A549 (cell line): ENCODE results near the gene XKR8. TPM values are rescaled to one million over a fixed set of nuclear protein-coding genes. Genes with fewer than 3 reads are reported as not detected.

Experiments
- ATAC-seq, 2 experiments: fragments of 200-7000 bp in 1 of 2; fragments of >200 bp in 1 of 2; cut with Nextera tagmentation in 1 of 2; cut with Tn5 transposase in 1 of 2; 3 replicates each; pipeline versions ENCODE4 v1.8.0 to v1.9.1; 2018 to 2020; ENCODE audit warnings: mild to moderate bottlenecking in 1 of 2, moderate library complexity in 1 of 2
- CTCF ChIA-PET: fragments of 300-600 bp; sonication (Branson Sonifier 250); formaldehyde crosslinking; extraction: SDS; loops from one replicate; lab custom pipeline; 2021; ENCODE audit warnings: antibody characterized with exemption, inconsistent platforms; lab: Yijun Ruan, JAX
- POLR2A ChIA-PET: fragments of 350-600 bp; formaldehyde crosslinking; extraction: SDS; loops from one replicate; lab custom pipeline; 2021; ENCODE audit warnings: antibody characterized with exemption, inconsistent platforms; lab: Yijun Ruan, JAX
- DNase-seq, 2 experiments: peaks; one replicate each; pipeline versions ENCODE4 v3.0.0 to v3.0.0-alpha.2; 2011 to 2016; ENCODE audit warnings: low read depth in 1 of 2, low spot score in 1 of 2
- FAIRE-seq: peaks from 2 replicates; lab custom pipeline; 2011; peaks lifted over from hg19 to GRCh38; lab: Jason Lieb, UNC
- H3K27ac ChIP-seq, 2 experiments: fragments of >200 bp; sonication (Bioruptor Twin); formaldehyde crosslinking; 3 replicates each; pipeline ENCODE4 v1.5.1; 2016 to 2017
- H3K4me1 ChIP-seq: fragments of >200 bp; sonication (Bioruptor Twin); formaldehyde crosslinking; 3 replicates; pipeline ENCODE4 v1.6.1; 2016
- H3K4me2 ChIP-seq: fragments of >200 bp; sonication (Bioruptor Twin); formaldehyde crosslinking; 3 replicates; pipeline ENCODE4 v1.6.1; 2016
- H3K4me3 ChIP-seq: fragments of >200 bp; sonication (Bioruptor Twin); formaldehyde crosslinking; 3 replicates; pipeline ENCODE4 v1.5.1; 2016
- H3K9me3 ChIP-seq: fragments of >200 bp; sonication (Bioruptor Twin); formaldehyde crosslinking; 3 replicates; pipeline ENCODE4 v1.6.1; 2016
- EHF ChIP-seq: fragments of 250-450 bp; sonication (Bioruptor Pico); IDR thresholded peaks from 2 replicates; pipeline ENCODE4 v1.5.0; 2020; ENCODE audit warnings: mild to moderate bottlenecking
- EP300 ChIP-seq, 2 experiments: fragments of >200 bp; sonication (Bioruptor Twin); formaldehyde crosslinking; IDR thresholded peaks; 2 replicates in 1 of 2; 3 replicates in 1 of 2; pipeline ENCODE4 v1.6.1; 2016 to 2017
- FOSB ChIP-seq: fragments of 250-450 bp; sonication (Bioruptor Pico); IDR thresholded peaks from 2 replicates; pipeline ENCODE4 v1.5.0; 2020; ENCODE audit warnings: mild to moderate bottlenecking, moderate library complexity
- FOSL2 ChIP-seq, 2 experiments: fragments of 450-650 bp in 1 of 2; fragments of >200 bp in 1 of 2; sonication (Bioruptor Twin) in 1 of 2; formaldehyde crosslinking; IDR thresholded peaks; 2 replicates each; pipeline versions ENCODE4 v1.5.0 to v1.6.1; 2016 to 2020; ENCODE audit warnings: mild to moderate bottlenecking in 1 of 2, moderate library complexity in 1 of 2
- HDAC2 ChIP-seq: fragments of 200-600 bp; sonication (generic); IDR thresholded peaks from 2 replicates; pipeline ENCODE4 v1.6.1; 2016
- HEYL ChIP-seq: fragments of 250-450 bp; sonication (Bioruptor Pico); IDR thresholded peaks from 2 replicates; pipeline ENCODE4 v1.8.0; 2021; ENCODE audit warnings: mild to moderate bottlenecking, moderate library complexity
- HOXA7 ChIP-seq: fragments of 250-450 bp; sonication (Bioruptor Pico); IDR thresholded peaks from 2 replicates; pipeline ENCODE4 v1.5.0; 2020; ENCODE audit warnings: mild to moderate bottlenecking, moderate library complexity
- HOXB5 ChIP-seq: fragments of 250-450 bp; sonication (Bioruptor Pico); IDR thresholded peaks from 2 replicates; pipeline ENCODE4 v1.5.0; 2020; ENCODE audit warnings: mild to moderate bottlenecking, moderate library complexity
- JUNB ChIP-seq: fragments of >200 bp; sonication (Bioruptor Twin); formaldehyde crosslinking; IDR thresholded peaks from 2 replicates; pipeline ENCODE4 v1.6.1; 2016
- KDM5A ChIP-seq: fragments of 200-600 bp; sonication (generic); IDR thresholded peaks from 2 replicates; pipeline ENCODE4 v1.6.1; 2016; ENCODE audit warnings: antibody characterized with exemption, mild to moderate bottlenecking
- MAFK ChIP-seq: fragments of 450-650 bp; IDR thresholded peaks from 2 replicates; pipeline ENCODE4 v1.6.1; 2014; ENCODE audit not compliant: partially characterized antibody
- NR3C1 ChIP-seq: fragments of >200 bp; sonication (Bioruptor Twin); formaldehyde crosslinking; IDR thresholded peaks from 3 replicates; pipeline ENCODE4 v1.6.1; 2017
- POLR2A ChIP-seq: IDR thresholded peaks from 2 replicates; pipeline ENCODE4 v1.6.1; 2012; ENCODE audit warnings: mild to moderate bottlenecking, low read length
- RNF2 ChIP-seq: fragments of 200-600 bp; sonication (generic); IDR thresholded peaks from 2 replicates; pipeline ENCODE4 v1.6.1; 2016; ENCODE audit warnings: low read depth, mild to moderate bottlenecking, antibody characterized with exemption, moderate library complexity, borderline replicate concordance
- SMC3 ChIP-seq: fragments of >200 bp; sonication (Bioruptor Twin); formaldehyde crosslinking; IDR thresholded peaks from 3 replicates; pipeline ENCODE4 v1.6.1; 2018; ENCODE audit warnings: inconsistent platforms
- TFCP2L1 ChIP-seq: fragments of 250-450 bp; sonication (Bioruptor Pico); IDR thresholded peaks from 2 replicates; pipeline ENCODE4 v1.5.0; 2021; ENCODE audit warnings: mild to moderate bottlenecking
- ZC3H11A ChIP-seq: fragments of 450-650 bp; IDR thresholded peaks from 2 replicates; pipeline ENCODE4 v1.6.1; 2014; ENCODE audit warnings: antibody characterized with exemption, mild to moderate bottlenecking
- ZSCAN20 ChIP-seq: fragments of 250-450 bp; sonication (Bioruptor Pico); IDR thresholded peaks from 2 replicates; pipeline ENCODE4 v1.8.0; 2022; ENCODE audit warnings: mild to moderate bottlenecking, moderate library complexity
- WGBS: methylation state at CpG from one replicate; pipeline ENCODE4 v1.1.6; 2017; ENCODE audit errors: missing lambda C conversion rate; 5-methylcytosine and 5-hydroxymethylcytosine counted together
- polyA plus RNA-seq, 4 experiments: library from polyadenylated mRNA; depleted of rRNA in 3 of 4; stranded (reverse); fragments of >200 nt; fragmentation: RNase III in 1 of 4; extraction: RNeasy Plus Mini Kit Qiagen cat#74134 plus additional on column Dnase treatment in 1 of 4; gene quantifications; 2 replicates in 3 of 4; 3 replicates in 1 of 4; pipeline ENCODE4 v1.2.3, GENCODE V29; 2011 to 2017
- TF ChIP-seq, protein P1 (sequence below): fragments of >200 bp; sonication (Bioruptor Twin); formaldehyde crosslinking; IDR thresholded peaks from 3 replicates; pipeline ENCODE4 v1.6.1; 2016
- TF ChIP-seq, protein P2 (sequence below): IDR thresholded peaks from 2 replicates; pipeline ENCODE4 v1.6.1; 2012; ENCODE audit warnings: low read depth, borderline replicate concordance
- TF ChIP-seq, protein P3 (sequence below): fragments of 150-350 bp; IDR thresholded peaks from 2 replicates; pipeline ENCODE4 v1.6.1; 2014; ENCODE audit warnings: low read depth, mild to moderate bottlenecking, low read length
- TF ChIP-seq, protein P4 (sequence below): fragments of 200-600 bp; sonication (generic); IDR thresholded peaks from 2 replicates; pipeline ENCODE4 v1.6.1; 2016; ENCODE audit warnings: antibody characterized with exemption, mild to moderate bottlenecking, moderate library complexity

The XKR8 gene
- polyA plus RNA-seq, 2 of the 4 experiments (the other 2 are of a cell fraction): 3.3 to 3.5 TPM

DNA sequence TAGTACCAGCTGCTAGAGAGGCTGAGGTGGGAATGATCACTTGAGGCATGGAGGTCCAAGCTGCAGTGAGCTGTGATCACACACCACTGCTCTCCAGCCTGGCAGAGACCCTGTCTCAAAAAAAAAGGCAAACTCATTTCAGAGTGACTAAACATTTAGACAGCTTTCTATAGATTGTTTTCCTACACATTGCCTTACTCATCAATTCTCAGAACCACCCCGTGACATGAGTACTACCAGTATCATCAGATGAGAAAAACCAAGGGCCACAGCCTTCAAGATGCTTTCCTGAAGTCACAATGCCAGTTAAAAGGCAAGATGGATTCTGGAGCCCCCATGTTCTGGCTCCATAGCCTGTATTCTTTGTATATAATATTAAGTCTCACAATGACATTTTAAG, 47.3 kb upstream of the XKR8 start (continued):
- no peak for TF ChIP-seq HOXB5 (CRISPR knock-in tag)

DNA sequence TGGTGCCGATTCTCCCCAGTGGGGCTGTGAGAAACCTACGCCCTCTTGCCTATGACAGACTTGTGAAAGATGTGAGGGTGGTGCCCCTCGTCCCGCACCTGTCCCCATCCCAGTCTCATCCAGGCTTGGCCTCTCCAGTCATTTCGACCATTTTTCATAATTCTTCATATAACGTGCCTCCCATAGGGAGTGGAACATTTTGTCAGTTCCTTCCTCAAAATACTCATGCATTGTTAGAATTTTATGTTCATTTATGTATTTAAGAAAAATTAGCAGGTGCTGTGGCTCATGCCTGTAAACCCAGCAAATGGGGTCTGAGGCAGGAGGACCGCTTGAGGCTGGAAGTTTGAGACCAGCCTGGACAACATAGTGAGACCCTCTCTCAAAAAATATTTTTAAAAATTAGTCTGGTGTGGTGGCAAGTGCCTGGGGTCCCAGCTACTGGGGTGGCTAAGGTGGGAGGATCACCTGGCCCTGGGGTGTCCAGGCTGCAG, 44.6 kb upstream of the XKR8 start:
- peak overlapping the region; percentile 52 to 79; a peak in 4 of 6 replicates for H3K27ac ChIP-seq
- ATAC-seq (no peak), DNase-seq (no peak), FAIRE-seq (no peak)
- peak overlapping the region; percentile 44; the same call in 2 of the 3 replicates for H3K4me2 ChIP-seq
- ChIA-PET POLR2A (no interaction called here), CTCF (no interaction called here)
- peaks cover 5% of the 10 kb centered on the region; the same call in 1 of the 3 replicates for H3K4me1 ChIP-seq
- peaks cover 7% of the 10 kb centered on the region for H3K9me3 ChIP-seq
- WGBS: 91% methylated on average over 7 of the region's 7 CpGs
- TF ChIP-seq TFCP2L1 (no peak), FOSB (CRISPR knock-in tag) (no peak), EP300 (IDR thresholded peaks at IDR 0.05) (no peak), JUNB (no peak), RNF2 (peak; percentile 13; the same call in 1 of the 2 replicates), HOXA7 (CRISPR knock-in tag) (no peak), HDAC2 (peak; percentile 83; the same call in 1 of the 2 replicates), FOSL2 (IDR thresholded peaks at IDR 0.05) (no peak), FOSL2 (CRISPR knock-in tag; IDR thresholded peaks at IDR 0.05) (no peak), ZSCAN20 (CRISPR knock-in tag) (no peak), SMC3 (no peak), MAFK (no peak), KDM5A (no peak), NR3C1 (no peak), EHF (no peak)
- TF ChIP-seq, protein P1, sequence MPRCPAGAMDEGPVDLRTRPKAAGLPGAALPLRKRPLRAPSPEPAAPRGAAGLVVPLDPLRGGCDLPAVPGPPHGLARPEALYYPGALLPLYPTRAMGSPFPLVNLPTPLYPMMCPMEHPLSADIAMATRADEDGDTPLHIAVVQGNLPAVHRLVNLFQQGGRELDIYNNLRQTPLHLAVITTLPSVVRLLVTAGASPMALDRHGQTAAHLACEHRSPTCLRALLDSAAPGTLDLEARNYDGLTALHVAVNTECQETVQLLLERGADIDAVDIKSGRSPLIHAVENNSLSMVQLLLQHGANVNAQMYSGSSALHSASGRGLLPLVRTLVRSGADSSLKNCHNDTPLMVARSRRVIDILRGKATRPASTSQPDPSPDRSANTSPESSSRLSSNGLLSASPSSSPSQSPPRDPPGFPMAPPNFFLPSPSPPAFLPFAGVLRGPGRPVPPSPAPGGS: no peak
- TF ChIP-seq, protein P2, sequence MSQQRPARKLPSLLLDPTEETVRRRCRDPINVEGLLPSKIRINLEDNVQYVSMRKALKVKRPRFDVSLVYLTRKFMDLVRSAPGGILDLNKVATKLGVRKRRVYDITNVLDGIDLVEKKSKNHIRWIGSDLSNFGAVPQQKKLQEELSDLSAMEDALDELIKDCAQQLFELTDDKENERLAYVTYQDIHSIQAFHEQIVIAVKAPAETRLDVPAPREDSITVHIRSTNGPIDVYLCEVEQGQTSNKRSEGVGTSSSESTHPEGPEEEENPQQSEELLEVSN: peak; percentile 60; the same call in 1 of the 2 replicates
- TF ChIP-seq, protein P3, sequence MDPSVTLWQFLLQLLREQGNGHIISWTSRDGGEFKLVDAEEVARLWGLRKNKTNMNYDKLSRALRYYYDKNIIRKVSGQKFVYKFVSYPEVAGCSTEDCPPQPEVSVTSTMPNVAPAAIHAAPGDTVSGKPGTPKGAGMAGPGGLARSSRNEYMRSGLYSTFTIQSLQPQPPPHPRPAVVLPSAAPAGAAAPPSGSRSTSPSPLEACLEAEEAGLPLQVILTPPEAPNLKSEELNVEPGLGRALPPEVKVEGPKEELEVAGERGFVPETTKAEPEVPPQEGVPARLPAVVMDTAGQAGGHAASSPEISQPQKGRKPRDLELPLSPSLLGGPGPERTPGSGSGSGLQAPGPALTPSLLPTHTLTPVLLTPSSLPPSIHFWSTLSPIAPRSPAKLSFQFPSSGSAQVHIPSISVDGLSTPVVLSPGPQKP: no peak
- H3K4me3 ChIP-seq: 0 out of 3 replicates have a peak overlapping the region, but pooled peaks have one; percentile 16

DNA sequence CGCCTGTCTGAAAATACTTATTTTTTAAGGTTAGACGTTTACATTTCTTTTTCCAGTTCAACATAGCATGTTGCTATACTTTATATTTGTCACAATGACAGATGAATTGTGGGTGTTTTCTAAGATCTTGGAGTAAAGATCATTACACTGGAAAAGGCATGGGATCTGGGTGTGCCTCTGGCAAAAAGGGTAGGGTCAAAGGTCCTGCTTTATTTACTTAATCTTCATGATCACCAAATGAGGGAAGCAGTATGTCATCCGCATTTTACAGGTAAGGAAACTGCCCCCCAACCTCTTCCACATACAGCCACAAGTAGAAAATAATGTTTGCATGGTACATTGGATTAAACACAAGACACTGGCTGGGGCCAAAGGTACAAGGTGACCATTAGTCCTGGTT, 37.5 kb upstream of the XKR8 start:
- ATAC-seq (no peak), FAIRE-seq (no peak), DNase-seq (no peak)
- ChIA-PET CTCF (interaction anchor here (1.0 kb wide), 1 partner anchor 36 kb away, joined by 5 read pairs; no protein-coding TSS in a partner anchor), POLR2A (no interaction called here)
- 68% methylated on average over 3 of the region's 3 CpGs for WGBS
- H3K9me3 ChIP-seq: no peaks in the 10 kb centered on the region
- H3K4me1 ChIP-seq: no peaks in the 10 kb centered on the region
- H3K27ac ChIP-seq: no peak overlapping the region
- TF ChIP-seq HOXA7 (CRISPR knock-in tag): no peak
- TF ChIP-seq, protein P4, sequence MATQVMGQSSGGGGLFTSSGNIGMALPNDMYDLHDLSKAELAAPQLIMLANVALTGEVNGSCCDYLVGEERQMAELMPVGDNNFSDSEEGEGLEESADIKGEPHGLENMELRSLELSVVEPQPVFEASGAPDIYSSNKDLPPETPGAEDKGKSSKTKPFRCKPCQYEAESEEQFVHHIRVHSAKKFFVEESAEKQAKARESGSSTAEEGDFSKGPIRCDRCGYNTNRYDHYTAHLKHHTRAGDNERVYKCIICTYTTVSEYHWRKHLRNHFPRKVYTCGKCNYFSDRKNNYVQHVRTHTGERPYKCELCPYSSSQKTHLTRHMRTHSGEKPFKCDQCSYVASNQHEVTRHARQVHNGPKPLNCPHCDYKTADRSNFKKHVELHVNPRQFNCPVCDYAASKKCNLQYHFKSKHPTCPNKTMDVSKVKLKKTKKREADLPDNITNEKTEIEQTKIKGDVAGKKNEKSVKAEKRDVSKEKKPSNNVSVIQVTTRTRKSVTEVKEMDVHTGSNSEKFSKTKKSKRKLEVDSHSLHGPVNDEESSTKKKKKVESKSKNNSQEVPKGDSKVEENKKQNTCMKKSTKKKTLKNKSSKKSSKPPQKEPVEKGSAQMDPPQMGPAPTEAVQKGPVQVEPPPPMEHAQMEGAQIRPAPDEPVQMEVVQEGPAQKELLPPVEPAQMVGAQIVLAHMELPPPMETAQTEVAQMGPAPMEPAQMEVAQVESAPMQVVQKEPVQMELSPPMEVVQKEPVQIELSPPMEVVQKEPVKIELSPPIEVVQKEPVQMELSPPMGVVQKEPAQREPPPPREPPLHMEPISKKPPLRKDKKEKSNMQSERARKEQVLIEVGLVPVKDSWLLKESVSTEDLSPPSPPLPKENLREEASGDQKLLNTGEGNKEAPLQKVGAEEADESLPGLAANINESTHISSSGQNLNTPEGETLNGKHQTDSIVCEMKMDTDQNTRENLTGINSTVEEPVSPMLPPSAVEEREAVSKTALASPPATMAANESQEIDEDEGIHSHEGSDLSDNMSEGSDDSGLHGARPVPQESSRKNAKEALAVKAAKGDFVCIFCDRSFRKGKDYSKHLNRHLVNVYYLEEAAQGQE: no peak
- no peak for TF ChIP-seq KDM5A
- TF ChIP-seq POLR2A: no peak
- TF ChIP-seq, protein P3: no peak
- no peak for TF ChIP-seq HEYL (CRISPR knock-in tag)
- no peak for TF ChIP-seq SMC3
- no peak for TF ChIP-seq ZC3H11A
- no peak overlapping the region for H3K4me2 ChIP-seq
- no peak overlapping the region for H3K4me3 ChIP-seq
